H9 (cell line): ENCODE measurements around the gene C1orf21. TPM values are rescaled to one million over a fixed set of nuclear protein-coding genes. Genes with fewer than 3 reads are reported as not detected.

ENCODE experiments used
- DNase-seq: peaks from one replicate; pipeline ENCODE4 v3.0.0-alpha.2; 2017
- H2AFZ ChIP-seq: one replicate; pipeline ENCODE4 v1.6.1; 2013; ENCODE audit warnings: mild to moderate bottlenecking, low read length, control low read depth, moderate library complexity
- H2AK5ac ChIP-seq: 2 replicates; pipeline ENCODE4 v1.6.1; 2013; ENCODE audit warnings: low read length, control low read depth, mixed read lengths; ENCODE audit not compliant: insufficient read length
- H2BK120ac ChIP-seq: one replicate; pipeline ENCODE4 v1.6.1; 2013; ENCODE audit warnings: low read depth, mild to moderate bottlenecking, low read length, control low read depth, inconsistent platforms; ENCODE audit not compliant: poor library complexity, severe bottlenecking
- H2BK12ac ChIP-seq: 2 replicates; pipeline ENCODE4 v1.6.1; 2013; ENCODE audit warnings: low read length, control low read depth, mixed read lengths, low read depth; ENCODE audit not compliant: insufficient read length
- H2BK15ac ChIP-seq: 2 replicates; pipeline ENCODE4 v1.6.1; 2013; ENCODE audit warnings: low read depth, low read length, control low read depth
- H2BK20ac ChIP-seq: one replicate; pipeline ENCODE4 v1.6.1; 2013; ENCODE audit warnings: low read depth, mild to moderate bottlenecking, low read length, control low read depth, inconsistent platforms; ENCODE audit not compliant: poor library complexity, severe bottlenecking
- H2BK5ac ChIP-seq: 2 replicates; pipeline ENCODE4 v1.6.1; 2013; ENCODE audit warnings: low read length, control low read depth, mixed read lengths; ENCODE audit not compliant: insufficient read length
- H3K14ac ChIP-seq: 2 replicates; pipeline ENCODE4 v1.6.1; 2013; ENCODE audit warnings: low read length, control low read depth; ENCODE audit not compliant: insufficient read depth
- H3K18ac ChIP-seq: 2 replicates; pipeline ENCODE4 v1.6.1; 2013; ENCODE audit warnings: low read depth, mild to moderate bottlenecking, mixed read lengths, low read length, control low read depth; ENCODE audit not compliant: insufficient read length
- H3K23ac ChIP-seq: 2 replicates; pipeline ENCODE4 v1.6.1; 2013; ENCODE audit warnings: low read length, control low read depth, mixed read lengths, low read depth; ENCODE audit not compliant: insufficient read length
- H3K23me2 ChIP-seq: 2 replicates; pipeline ENCODE4 v1.6.1; 2013; ENCODE audit warnings: low read depth, mild to moderate bottlenecking, mixed read lengths, low read length, control low read depth; ENCODE audit not compliant: insufficient read length, poor library complexity, severe bottlenecking
- H3K27ac ChIP-seq: 2 replicates; pipeline ENCODE4 v1.5.1; 2013; ENCODE audit warnings: low read length, control low read depth, mixed read lengths, low read depth; ENCODE audit not compliant: insufficient read length
- H3K27me3 ChIP-seq: 2 replicates; pipeline ENCODE4 v1.6.1; 2013; ENCODE audit warnings: low read length, control low read depth, inconsistent platforms; ENCODE audit not compliant: insufficient read depth
- H3K4ac ChIP-seq: 2 replicates; pipeline ENCODE4 v1.6.1; 2013; ENCODE audit warnings: low read depth, mild to moderate bottlenecking, control low read depth, inconsistent platforms, low read length, moderate library complexity
- H3K4me1 ChIP-seq: 2 replicates; pipeline ENCODE4 v1.6.1; 2013; ENCODE audit warnings: low read length, control low read depth, inconsistent platforms; ENCODE audit not compliant: insufficient read depth
- H3K4me2 ChIP-seq: 2 replicates; pipeline ENCODE4 v1.6.1; 2013; ENCODE audit warnings: low read length, control low read depth, mixed read lengths; ENCODE audit not compliant: insufficient read length, insufficient read depth
- H3K56ac ChIP-seq: 2 replicates; pipeline ENCODE4 v1.6.1; 2013; ENCODE audit warnings: low read depth, mild to moderate bottlenecking, mixed read lengths, low read length, control low read depth; ENCODE audit not compliant: insufficient read length
- H3K79me1 ChIP-seq: 2 replicates; pipeline ENCODE4 v1.6.1; 2013; ENCODE audit warnings: low read depth, mild to moderate bottlenecking, moderate library complexity, low read length, control low read depth, inconsistent platforms; ENCODE audit not compliant: insufficient read depth, poor library complexity, severe bottlenecking
- H3K79me2 ChIP-seq: 2 replicates; pipeline ENCODE4 v1.6.1; 2013; ENCODE audit warnings: low read length, control low read depth, inconsistent platforms; ENCODE audit not compliant: insufficient read depth
- H3K9ac ChIP-seq: 2 replicates; pipeline ENCODE4 v1.6.1; 2013; ENCODE audit warnings: low read length, control low read depth, mixed read lengths; ENCODE audit not compliant: insufficient read length; ENCODE audit errors: extremely low read depth
- H3K9me3 ChIP-seq: one replicate; pipeline ENCODE4 v1.6.1; 2013; ENCODE audit warnings: low read depth, low read length, inconsistent platforms; ENCODE audit not compliant: control insufficient read depth
- H3T11ph ChIP-seq: one replicate; pipeline ENCODE4 v1.6.1; 2013; ENCODE audit warnings: mild to moderate bottlenecking, low read length, control low read depth, inconsistent platforms
- H4K20me1 ChIP-seq: one replicate; pipeline ENCODE4 v1.6.1; 2013; ENCODE audit not compliant: control insufficient read depth, insufficient read length, insufficient read depth
- H4K5ac ChIP-seq: 2 replicates; pipeline ENCODE4 v1.6.1; 2013; ENCODE audit warnings: low read depth, mild to moderate bottlenecking, mixed read lengths, low read length, control low read depth; ENCODE audit not compliant: insufficient read length
- H4K8ac ChIP-seq: replicated peaks from 2 replicates; pipeline ENCODE4 v1.6.1; 2013; ENCODE audit warnings: low read length, control low read depth, mixed read lengths, low read depth; ENCODE audit not compliant: insufficient read length
- H4K91ac ChIP-seq: 2 replicates; pipeline ENCODE4 v1.6.1; 2013; ENCODE audit warnings: low read depth, mild to moderate bottlenecking, moderate library complexity, mixed read lengths, low read length, control low read depth; ENCODE audit not compliant: insufficient read length
- H3K27ac Mint-ChIP-seq, 3 experiments: 2 replicates in 2 of 3; 3 replicates in 1 of 3; pipeline ENCODE4 v1.8.0; 2020 to 2021; ENCODE audit warnings: mixed read lengths in 3 of 3, mild to moderate bottlenecking in 1 of 3, moderate library complexity in 1 of 3
- H3K27me3 Mint-ChIP-seq: 2 replicates; pipeline ENCODE4 v1.8.0; 2021; ENCODE audit warnings: low read depth, mild to moderate bottlenecking, moderate library complexity, mixed read lengths
- H3K36me3 Mint-ChIP-seq, 3 experiments: 2 replicates in 2 of 3; 3 replicates in 1 of 3; pipeline ENCODE4 v1.8.0; 2020 to 2021; ENCODE audit warnings: low read depth in 3 of 3, mixed read lengths in 3 of 3; ENCODE audit not compliant: insufficient read depth in 1 of 3
- H3K4me1 Mint-ChIP-seq, 2 experiments: 2 replicates each; pipeline ENCODE4 v1.8.0; 2020; ENCODE audit warnings: mixed read lengths in 2 of 2
- H3K4me3 Mint-ChIP-seq, 2 experiments: 2 replicates in 1 of 2; 3 replicates in 1 of 2; pipeline ENCODE4 v1.8.0; 2020 to 2021; ENCODE audit warnings: mild to moderate bottlenecking in 2 of 2, mixed read lengths in 2 of 2, moderate library complexity in 1 of 2
- H3K9me3 Mint-ChIP-seq, 2 experiments: 2 replicates in 1 of 2; 3 replicates in 1 of 2; pipeline ENCODE4 v1.8.0; 2020; ENCODE audit warnings: mild to moderate bottlenecking in 2 of 2, mixed read lengths in 2 of 2, moderate library complexity in 1 of 2
- WGBS: extraction: QIAGEN DNeasy Blood & Tissue Kit; methylation state at CpG from one replicate; pipeline ENCODE4 v1.1.7; 2013; ENCODE audit warnings: missing lambda C conversion rate, low lambda C conversion rate, mixed read lengths; ENCODE audit not compliant: insufficient read length; ENCODE audit errors: extremely low coverage; 5-methylcytosine and 5-hydroxymethylcytosine counted together
- total RNA-seq: library from RNA; stranded (reverse); gene quantifications from 2 replicates; pipeline ENCODE4 v1.2.1, GENCODE V29; 2021
- TF ChIP-seq, protein P1 (sequence below): fragments of 200-600 bp; sonication (generic); conservative IDR thresholded peaks from 3 replicates; pipeline ENCODE4 v1.8.0; 2021; ENCODE audit warnings: antibody characterized with exemption, mild to moderate bottlenecking

The C1orf21 gene
- total RNA-seq, 1 experiment from 2014 or later: 36.0 TPM

DNA sequence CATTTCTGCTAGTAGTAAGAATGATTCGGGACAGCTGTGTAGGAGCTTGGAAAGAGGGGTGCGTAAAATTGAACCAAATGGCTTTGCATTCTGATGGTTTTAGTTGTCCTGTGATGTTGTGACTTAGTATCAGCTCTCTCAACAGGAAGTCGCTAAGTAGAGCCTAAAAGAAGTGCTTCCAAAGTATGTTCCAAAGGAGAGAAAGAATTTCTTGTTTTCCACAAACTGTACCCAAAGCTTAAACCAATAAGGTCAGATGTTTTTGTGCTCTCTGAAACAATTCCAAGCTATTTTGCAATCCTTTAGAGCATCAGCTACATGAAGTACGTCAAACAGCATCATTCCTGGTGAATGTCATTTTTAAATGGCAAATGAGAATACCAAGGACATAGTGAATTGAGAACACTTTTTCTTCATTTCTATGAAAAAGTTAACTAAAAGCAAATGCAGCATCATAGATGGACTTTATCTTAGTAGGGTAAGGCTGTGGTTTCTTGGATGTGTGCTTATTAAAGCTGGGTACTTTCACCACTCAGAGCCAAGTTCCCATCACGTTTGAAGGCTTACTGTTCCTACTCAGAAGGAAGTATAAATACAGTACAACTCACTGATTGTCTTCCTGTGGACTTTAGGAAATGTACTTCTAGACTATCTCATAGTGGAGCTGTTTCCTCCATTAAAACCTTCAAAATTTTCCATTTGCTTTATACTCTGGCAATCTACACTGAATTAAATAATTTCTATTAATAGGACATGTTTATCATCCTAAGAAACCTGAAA lies 148.6 kb downstream of the C1orf21 start:
- Histone ChIP-seq H2BK5ac (no peak overlapping the region), H2BK12ac (no peak overlapping the region), H2BK15ac (no peak overlapping the region), H3K9ac (no peak overlapping the region), H3K79me1 (no peaks in the 10 kb centered on the region), H3K79me2 (no peaks in the 10 kb centered on the region), H3K23me2 (no peaks in the 10 kb centered on the region), H3K27me3 (no peaks in the 10 kb centered on the region), H3K27ac (no peak overlapping the region), H3K4ac (no peak overlapping the region), H3K56ac (no peak overlapping the region), H4K20me1 (no peaks in the 10 kb centered on the region), H3K4me1 (no peaks in the 10 kb centered on the region), H3K23ac (no peak overlapping the region), H2AK5ac (no peak overlapping the region), H3K18ac (no peak overlapping the region), H3K14ac (no peak overlapping the region), H3K9me3 (no peaks in the 10 kb centered on the region), H4K91ac (no peak overlapping the region), H3K4me2 (no peak overlapping the region), H2BK120ac (no peak overlapping the region), H3T11ph (no peak overlapping the region), H4K5ac (no peak overlapping the region), H2AFZ (no peak overlapping the region), H4K8ac (no peak overlapping the region), H2BK20ac (no peak overlapping the region)
- DNase-seq: no peak
- TF ChIP-seq, protein P1, sequence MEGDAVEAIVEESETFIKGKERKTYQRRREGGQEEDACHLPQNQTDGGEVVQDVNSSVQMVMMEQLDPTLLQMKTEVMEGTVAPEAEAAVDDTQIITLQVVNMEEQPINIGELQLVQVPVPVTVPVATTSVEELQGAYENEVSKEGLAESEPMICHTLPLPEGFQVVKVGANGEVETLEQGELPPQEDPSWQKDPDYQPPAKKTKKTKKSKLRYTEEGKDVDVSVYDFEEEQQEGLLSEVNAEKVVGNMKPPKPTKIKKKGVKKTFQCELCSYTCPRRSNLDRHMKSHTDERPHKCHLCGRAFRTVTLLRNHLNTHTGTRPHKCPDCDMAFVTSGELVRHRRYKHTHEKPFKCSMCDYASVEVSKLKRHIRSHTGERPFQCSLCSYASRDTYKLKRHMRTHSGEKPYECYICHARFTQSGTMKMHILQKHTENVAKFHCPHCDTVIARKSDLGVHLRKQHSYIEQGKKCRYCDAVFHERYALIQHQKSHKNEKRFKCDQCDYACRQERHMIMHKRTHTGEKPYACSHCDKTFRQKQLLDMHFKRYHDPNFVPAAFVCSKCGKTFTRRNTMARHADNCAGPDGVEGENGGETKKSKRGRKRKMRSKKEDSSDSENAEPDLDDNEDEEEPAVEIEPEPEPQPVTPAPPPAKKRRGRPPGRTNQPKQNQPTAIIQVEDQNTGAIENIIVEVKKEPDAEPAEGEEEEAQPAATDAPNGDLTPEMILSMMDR: no peak
- Mint-ChIP-seq H3K9me3 (peaks cover 10 to 12% of the 10 kb centered on the region in 2 experiments; a peak in 4 of 5 replicates), H3K27ac (no peak overlapping the region), H3K4me3 (no peak overlapping the region), H3K4me1 (peaks cover 6 to 11% of the 10 kb centered on the region in 2 experiments; a peak in 3 of 4 replicates), H3K36me3 (peaks cover 19 to 56% (median 23%) of the 10 kb centered on the region in 3 experiments), H3K27me3 (no peaks in the 10 kb centered on the region)
- WGBS: no CpG with 5 or more reads among the region's 5 CpGs
